Muscle of leg (tissue), 11 donors: ENCODE results near the gene CACNA1C. TPM values are rescaled to one million over a fixed set of nuclear protein-coding genes. Genes with fewer than 3 reads are reported as not detected.
"Not testable (repeated sequence)": the region's sequence is repeated elsewhere in the genome, so short reads cannot be mapped to it uniquely, and the experiment has no call there.

ENCODE experiments used
- DNase-seq: peaks from one replicate; pipeline ENCODE4 v3.0.0; 2013
- H3K27ac ChIP-seq: one replicate; pipeline ENCODE4 v1.5.1; 2013; ENCODE audit warnings: mild to moderate bottlenecking, low read length, control low read depth
- H3K27me3 ChIP-seq: one replicate; pipeline ENCODE4 v1.6.1; 2013; ENCODE audit warnings: low read length; ENCODE audit not compliant: control insufficient read depth, insufficient read depth
- H3K36me3 ChIP-seq: one replicate; pipeline ENCODE4 v1.6.1; 2013; ENCODE audit warnings: low read length; ENCODE audit not compliant: control insufficient read depth, insufficient read depth
- H3K4me1 ChIP-seq: one replicate; pipeline ENCODE4 v1.6.1; 2013; ENCODE audit warnings: low read length; ENCODE audit not compliant: control insufficient read depth, insufficient read depth
- H3K4me3 ChIP-seq: one replicate; pipeline ENCODE4 v1.5.1; 2013; ENCODE audit warnings: low read length, control low read depth
- H3K9me3 ChIP-seq: replicated peaks from 2 replicates; pipeline ENCODE4 v1.6.1; 2013; ENCODE audit warnings: low read depth, low read length; ENCODE audit not compliant: control insufficient read depth
- WGBS: methylation state at CpG from one replicate; pipeline ENCODE4 v1.1.5; 2013; ENCODE audit warnings: missing lambda C conversion rate; ENCODE audit not compliant: insufficient coverage; 5-methylcytosine and 5-hydroxymethylcytosine counted together
- polyA plus RNA-seq, 8 donors: library from polyadenylated mRNA; unstranded; fragments of 120-200 nt; gene quantifications; one replicate each; pipeline versions ENCODE4 v1.2.1 to v1.2.3, GENCODE V29; 2013; ENCODE audit warnings: inconsistent platforms in 1 of 8, low replicate concordance in 1 of 8; ENCODE audit not compliant: insufficient read length in 8 of 8, insufficient read depth in 1 of 8
- total RNA-seq: library from RNA; stranded (reverse); fragments of 120-200 nt; gene quantifications from one replicate; pipeline ENCODE4 v1.2.4, GENCODE V29; 2013

Gene CACNA1C
- total and polyA plus RNA-seq, 9 donors = 1.9 to 4.3 (median 3.6) TPM

- H3K27ac ChIP-seq = no peak overlapping the region
- H3K4me3 ChIP-seq = no peak overlapping the region
- DNase-seq = no peak
- no peaks in the 10 kb centered on the region for H3K27me3 ChIP-seq
- no peaks in the 10 kb centered on the region for H3K9me3 ChIP-seq
- no peaks in the 10 kb centered on the region for H3K36me3 ChIP-seq
- H3K4me1 ChIP-seq = no peaks in the 10 kb centered on the region
- WGBS = 85% methylated on average over 16 of the region's 20 CpGs
These were observed 624.5 kb downstream of the CACNA1C start for GRCh38 chr12:2677142-2677880.

- H3K4me3 ChIP-seq = no peak overlapping the region
- DNase-seq = no peak
- WGBS = 62% methylated on average over 11 of the region's 11 CpGs
- H3K27ac ChIP-seq = no peak overlapping the region
- no peaks in the 10 kb centered on the region for H3K27me3 ChIP-seq
- no peaks in the 10 kb centered on the region for H3K36me3 ChIP-seq
- H3K9me3 ChIP-seq = no peaks in the 10 kb centered on the region
- no peaks in the 10 kb centered on the region for H3K4me1 ChIP-seq
These were observed 625.6 kb downstream of the CACNA1C start for GRCh38 chr12:2678426-2678825.

- no peak overlapping the region for H3K4me3 ChIP-seq
- no peak for DNase-seq
- H3K27ac ChIP-seq = no peak overlapping the region
- no peaks in the 10 kb centered on the region for H3K27me3 ChIP-seq
- H3K36me3 ChIP-seq = no peaks in the 10 kb centered on the region
- WGBS = 90% methylated on average over 30 of the region's 33 CpGs
- H3K4me1 ChIP-seq = no peaks in the 10 kb centered on the region
- H3K9me3 ChIP-seq = no peaks in the 10 kb centered on the region
These were observed 626.5 kb downstream of the CACNA1C start for GRCh38 chr12:2679068-2679815.

DNA sequence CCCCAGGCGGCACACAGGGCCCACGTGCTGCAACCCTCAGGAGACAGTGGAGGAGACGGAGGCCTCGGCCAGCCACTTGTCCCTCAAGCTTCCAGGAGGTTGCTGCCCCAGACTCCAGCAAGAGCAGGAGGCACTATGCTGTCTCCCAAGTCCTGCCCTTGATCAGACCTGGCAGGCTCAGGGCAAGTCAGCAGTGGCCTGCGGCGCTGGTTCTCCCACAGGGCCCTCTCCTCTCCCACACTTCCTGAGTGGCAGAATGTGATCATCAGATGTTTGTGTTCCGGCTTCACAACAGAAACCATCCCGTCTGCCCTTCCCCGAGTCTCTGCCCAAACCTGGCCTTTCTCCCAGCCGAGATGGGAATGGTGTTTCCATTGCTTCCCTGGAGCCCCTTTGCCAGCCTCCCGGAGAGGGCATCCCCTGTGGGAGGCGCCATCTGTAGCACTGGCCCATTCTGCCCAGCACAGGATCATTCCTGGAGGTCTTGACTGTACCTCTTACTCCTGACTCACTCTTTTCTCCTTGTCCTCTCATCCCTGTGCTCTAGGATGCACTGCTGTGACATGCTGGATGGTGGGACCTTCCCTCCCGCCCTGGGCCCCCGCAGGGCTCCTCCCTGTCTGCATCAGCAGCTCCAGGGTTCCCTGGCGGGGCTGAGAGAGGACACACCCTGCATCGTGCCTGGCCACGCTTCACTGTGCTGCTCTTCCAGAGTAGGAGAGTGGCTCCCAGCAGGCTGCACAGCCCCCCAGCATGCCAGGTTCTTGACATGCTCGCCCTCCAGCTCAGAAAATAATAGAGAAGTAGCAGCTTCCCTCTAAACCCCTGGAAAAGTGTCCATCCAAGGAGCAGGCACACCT, 627.3 kb downstream of the CACNA1C start:
- H3K36me3 ChIP-seq = no peaks in the 10 kb centered on the region
- no peaks in the 10 kb centered on the region for H3K27me3 ChIP-seq
- WGBS = 67% methylated on average over 15 of the region's 18 CpGs
- DNase-seq = no peak
- no peak overlapping the region for H3K27ac ChIP-seq
- H3K4me1 ChIP-seq = no peaks in the 10 kb centered on the region
- H3K9me3 ChIP-seq = no peaks in the 10 kb centered on the region
- H3K4me3 ChIP-seq = no peak overlapping the region

DNA sequence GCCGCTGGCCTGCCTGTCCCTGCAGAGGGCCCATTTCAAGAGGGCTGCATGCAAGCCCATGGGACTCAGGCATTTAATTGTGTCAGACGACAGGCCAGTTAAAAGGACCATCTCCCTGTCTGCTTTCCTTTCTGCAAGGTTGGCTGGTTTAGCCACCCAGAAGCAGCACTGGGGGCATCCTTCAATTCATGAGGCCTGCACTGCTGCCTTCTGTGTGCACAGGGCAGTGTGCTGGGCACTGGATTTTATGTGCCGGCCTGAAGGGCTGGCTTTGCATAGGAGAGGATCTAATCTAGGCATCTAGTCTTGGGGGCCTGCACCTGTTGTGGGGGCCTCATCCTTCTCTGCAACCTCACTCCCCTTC, 627.9 kb downstream of the CACNA1C start:
- H3K27me3 ChIP-seq = no peaks in the 10 kb centered on the region
- 53% methylated on average over 2 of the region's 3 CpGs for WGBS
- no peaks in the 10 kb centered on the region for H3K36me3 ChIP-seq
- no peaks in the 10 kb centered on the region for H3K9me3 ChIP-seq
- H3K4me3 ChIP-seq = no peak overlapping the region
- no peak overlapping the region for H3K27ac ChIP-seq
- H3K4me1 ChIP-seq = no peaks in the 10 kb centered on the region
- no peak for DNase-seq

DNA sequence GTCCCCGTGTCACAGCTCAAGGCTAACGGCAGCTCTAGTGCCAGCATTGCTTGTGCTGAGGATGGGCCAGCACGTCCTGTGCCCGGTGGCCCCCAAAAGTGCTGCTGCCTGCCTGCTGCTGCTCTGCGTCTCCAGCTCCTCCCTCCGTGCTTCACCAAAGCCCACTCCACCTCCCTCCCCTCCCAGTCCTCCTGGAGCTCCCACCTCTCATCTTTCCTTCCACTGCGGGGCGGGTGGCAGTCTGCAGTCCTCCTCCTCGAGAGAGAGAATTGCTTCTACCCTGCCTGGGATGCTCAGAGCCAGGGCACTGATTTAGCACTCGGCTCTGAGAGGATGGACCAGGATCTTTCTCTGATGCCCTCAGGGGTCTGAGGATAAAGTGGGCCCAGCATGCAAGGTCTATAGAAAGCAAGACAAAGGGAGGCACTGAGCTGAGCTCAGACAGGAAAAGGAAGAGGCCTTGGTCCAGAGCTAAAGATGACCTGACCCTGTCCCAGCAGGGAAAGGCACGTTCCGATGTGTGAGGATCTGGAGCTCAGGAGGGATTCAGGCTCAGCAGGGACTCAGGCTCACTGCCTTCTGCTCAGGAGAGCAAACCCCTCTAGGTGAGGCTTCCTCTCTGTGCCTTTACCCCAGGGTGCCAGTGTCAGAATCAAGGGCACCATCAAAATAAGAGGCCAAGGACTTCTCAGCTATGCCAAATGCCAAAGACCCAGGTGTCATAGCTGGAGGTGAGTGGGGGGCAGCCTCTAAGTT, 628.8 kb downstream of the CACNA1C start:
- 42% methylated on average over 12 of the region's 12 CpGs for WGBS
- Histone ChIP-seq H3K4me1 (no peaks in the 10 kb centered on the region), H3K9me3 (no peaks in the 10 kb centered on the region), H3K27me3 (no peaks in the 10 kb centered on the region), H3K4me3 (no peak overlapping the region), H3K36me3 (no peaks in the 10 kb centered on the region), H3K27ac (no peak overlapping the region)
- no peak for DNase-seq

DNA sequence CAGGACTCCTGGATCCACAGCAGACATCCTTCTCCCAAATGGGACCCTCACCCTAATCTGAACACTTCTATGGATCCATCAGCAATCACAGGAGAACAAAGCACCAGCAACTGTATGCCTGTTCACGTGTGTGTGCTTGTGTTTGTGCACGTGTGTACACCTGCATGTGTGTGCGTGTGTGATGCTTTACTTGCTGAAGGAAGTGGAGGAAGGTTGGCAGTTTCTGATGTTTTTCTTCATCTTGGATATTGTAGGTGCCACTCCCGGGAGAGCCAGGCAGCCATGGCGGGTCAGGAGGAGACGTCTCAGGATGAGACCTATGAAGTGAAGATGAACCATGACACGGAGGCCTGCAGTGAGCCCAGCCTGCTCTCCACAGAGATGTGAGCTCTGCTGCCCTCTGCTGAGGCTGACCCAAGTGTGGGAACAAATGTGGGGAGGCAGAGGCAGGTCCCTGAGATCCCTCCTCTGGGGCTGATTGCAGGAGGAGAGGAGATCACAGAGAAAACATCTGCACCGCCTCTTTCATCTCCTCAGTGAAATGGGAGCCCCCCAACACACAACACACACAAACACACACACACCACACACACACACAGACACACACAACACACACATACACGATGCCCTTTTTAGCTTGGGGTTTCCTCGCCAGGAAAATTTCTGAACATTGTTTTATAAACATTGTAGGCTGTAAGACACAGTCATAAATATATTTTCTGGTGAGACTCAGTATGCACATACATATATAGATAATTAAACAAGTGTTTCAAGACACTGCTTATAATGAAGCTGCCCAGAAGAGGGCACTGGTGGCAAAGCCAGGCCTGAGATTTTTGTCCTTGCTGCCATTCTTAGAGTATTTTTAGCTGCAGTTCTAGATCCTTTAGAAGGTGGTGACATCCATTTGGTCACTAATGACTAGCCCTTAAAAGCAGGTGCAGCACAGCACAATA, 629.8 kb downstream of the CACNA1C start:
- Histone ChIP-seq H3K9me3 (no peaks in the 10 kb centered on the region), H3K27ac (no peak overlapping the region), H3K4me1 (no peaks in the 10 kb centered on the region), H3K4me3 (no peak overlapping the region), H3K36me3 (no peaks in the 10 kb centered on the region), H3K27me3 (no peaks in the 10 kb centered on the region)
- peak; percentile 48 for DNase-seq
- 68% methylated on average over 3 of the region's 10 CpGs for WGBS

GRCh38 chr12:2683283-2684025, 630.7 kb downstream of the CACNA1C start:
- no peaks in the 10 kb centered on the region for H3K36me3 ChIP-seq

GRCh38 chr12:2684026-2684325, 631.2 kb downstream of the CACNA1C start:
- H3K9me3 ChIP-seq, H3K36me3 ChIP-seq, H3K27me3 ChIP-seq, DNase-seq, H3K4me1 ChIP-seq, H3K4me3 ChIP-seq, H3K27ac ChIP-seq: not testable (repeated sequence)
- WGBS = no CpG with 5 or more reads among the region's 6 CpGs

More at GRCh38 chr12:2683283-2684025, 630.7 kb downstream of the CACNA1C start:
- 33% methylated on average over 11 of the region's 12 CpGs for WGBS
- DNase-seq = no peak
- H3K27me3 ChIP-seq = no peaks in the 10 kb centered on the region
- H3K4me1 ChIP-seq = no peaks in the 10 kb centered on the region
- no peak overlapping the region for H3K27ac ChIP-seq
- H3K9me3 ChIP-seq = no peaks in the 10 kb centered on the region
- H3K4me3 ChIP-seq = no peak overlapping the region
